HG03108 (cell line): ENCODE measurements around the gene CDHR2.
"Not testable (repeated sequence)": the region's sequence is repeated elsewhere in the genome, so short reads cannot be mapped to it uniquely, and the experiment has no call there.

ENCODE experiments used
- ATAC-seq: cut with Tn5 transposase; IDR thresholded peaks from one replicate; pipeline ENCODE4 v1.9.1; 2021; ENCODE audit warnings: moderate library complexity; ENCODE audit not compliant: unreplicated experiment

The CDHR2 gene

DNA sequence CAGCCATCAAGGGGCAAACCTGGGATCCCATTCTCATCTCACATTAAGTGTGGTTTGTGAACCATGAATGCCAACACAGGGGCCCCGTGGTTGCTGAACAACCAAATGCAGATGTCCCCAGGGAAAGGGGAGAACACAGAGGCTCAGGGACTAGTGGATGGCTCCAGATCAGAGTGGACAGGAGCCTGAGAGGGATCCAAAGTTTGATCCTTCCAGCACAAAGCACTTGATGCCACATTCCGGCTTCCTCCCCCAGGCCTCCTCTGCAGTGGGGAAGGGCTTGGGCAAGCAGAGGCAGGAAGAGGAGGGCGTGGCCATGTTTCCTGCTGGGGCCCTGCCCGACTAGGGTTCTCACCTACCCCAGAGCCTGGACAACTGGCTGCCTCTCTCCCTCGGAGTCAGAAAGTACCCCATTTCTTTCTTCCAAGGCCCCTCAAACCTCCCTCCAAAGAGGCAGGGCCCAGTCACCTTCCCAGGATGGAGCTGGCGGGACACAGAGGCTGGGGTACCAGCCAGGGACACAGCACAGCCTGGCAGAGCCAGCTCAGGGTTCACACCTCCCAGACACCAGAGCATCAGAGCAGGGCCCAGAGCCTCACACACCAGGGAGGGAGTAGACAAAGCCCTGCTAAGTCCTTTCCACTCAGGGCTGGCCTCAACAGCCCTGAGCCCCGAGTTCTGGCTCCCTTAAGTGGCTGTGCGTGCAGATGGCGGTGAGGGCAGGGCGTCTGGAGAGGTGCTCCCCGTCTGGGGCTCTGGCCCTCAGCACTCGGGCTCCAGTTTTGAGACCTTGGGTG is 7.6 kb upstream of the CDHR2 start:
- ATAC-seq, result no peak

DNA sequence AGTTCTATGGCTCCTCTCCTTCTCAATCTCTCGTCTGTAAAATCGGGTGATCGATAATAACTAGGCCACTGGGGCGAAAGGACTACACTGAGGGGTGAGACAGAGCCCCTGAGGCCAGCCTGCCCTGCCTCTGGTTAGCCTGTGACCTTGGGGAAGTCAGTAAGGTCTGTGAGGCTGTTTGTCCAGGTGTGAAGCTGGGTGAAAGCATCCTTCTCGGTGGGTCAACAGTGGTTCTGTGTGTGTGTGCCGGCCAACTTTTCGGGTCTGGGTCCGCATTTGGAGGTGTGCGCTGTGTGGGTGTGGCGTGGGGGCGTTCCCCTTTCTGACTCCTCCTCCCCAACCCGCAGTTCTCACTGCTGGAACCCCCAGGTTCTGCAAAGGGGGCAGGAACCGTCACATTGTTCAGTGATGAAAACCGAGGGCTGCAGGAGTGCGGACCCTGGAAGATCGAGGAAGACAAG is 7.0 kb upstream of the CDHR2 start:
- ATAC-seq, result no peak

DNA sequence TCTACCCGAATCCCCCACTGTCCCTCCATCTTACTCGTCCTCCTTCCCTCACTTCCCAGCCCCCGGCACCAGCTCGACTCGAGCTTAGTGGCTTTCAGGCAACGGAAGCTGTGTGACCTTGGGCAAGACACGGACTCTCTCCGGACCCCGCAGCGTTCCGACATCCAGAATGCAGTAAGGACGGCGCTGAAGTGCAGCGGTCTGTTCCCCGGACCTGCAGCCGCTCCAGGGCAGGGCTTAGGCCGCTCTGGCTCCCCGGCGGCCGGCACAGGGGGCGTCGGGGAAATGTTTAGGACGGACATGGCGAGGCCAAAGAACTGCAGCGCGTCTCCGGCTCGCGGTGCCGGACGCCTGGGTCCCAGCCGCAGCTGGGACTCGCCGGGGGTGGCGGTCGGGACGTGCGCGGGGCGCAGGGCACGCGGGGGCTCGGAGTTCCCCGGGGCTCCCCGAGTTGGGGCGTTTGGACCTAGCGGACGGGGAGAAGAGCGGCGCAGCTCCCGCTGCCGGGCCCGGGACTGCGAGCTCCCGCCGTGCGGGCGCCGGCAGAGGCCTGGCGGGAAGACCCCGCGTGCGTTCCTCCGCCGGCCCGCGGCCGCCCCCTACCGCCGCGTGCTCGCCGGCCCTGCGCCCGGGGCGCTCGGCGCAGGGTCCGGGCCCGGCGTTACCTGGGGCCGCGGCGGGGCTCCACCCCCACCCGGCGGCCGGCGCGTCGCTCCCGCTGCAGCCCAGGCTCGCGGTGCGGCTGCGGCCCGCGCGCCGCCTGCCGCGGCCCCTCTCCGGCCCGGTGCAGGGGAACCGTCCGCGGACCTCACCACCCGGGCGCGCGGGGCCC is 6.3 kb upstream of the CDHR2 start:
- ATAC-seq, result peak; percentile 41

- peak; percentile 57 for ATAC-seq
These were observed 5.5 kb upstream of the CDHR2 start for GRCh38 chr5:176543428-176544182.

- no peak for ATAC-seq
These were observed 3.8 kb upstream of the CDHR2 start for GRCh38 chr5:176545388-176545736.

- no peak for ATAC-seq
These were observed 3.2 kb upstream of the CDHR2 start for GRCh38 chr5:176545737-176546509.

DNA sequence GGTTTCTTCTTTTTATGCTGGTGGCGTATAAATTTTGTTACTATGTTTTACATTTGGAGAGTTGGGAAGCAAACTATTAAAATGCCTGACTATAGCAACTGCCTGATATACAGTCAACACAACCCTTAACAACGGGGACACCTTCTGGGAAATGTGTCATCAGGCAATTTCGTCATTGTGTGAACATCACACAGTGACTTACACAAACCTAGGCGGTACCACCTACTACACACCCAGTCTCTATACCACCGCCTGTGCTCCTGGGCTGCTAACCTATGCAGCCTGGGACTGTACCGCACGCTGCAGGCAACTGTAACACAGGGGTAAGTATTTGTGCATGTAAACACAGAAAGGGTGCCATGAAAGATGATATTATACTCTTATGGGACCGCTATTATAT is 1.3 kb upstream of the CDHR2 start:
- ATAC-seq, result no peak

DNA sequence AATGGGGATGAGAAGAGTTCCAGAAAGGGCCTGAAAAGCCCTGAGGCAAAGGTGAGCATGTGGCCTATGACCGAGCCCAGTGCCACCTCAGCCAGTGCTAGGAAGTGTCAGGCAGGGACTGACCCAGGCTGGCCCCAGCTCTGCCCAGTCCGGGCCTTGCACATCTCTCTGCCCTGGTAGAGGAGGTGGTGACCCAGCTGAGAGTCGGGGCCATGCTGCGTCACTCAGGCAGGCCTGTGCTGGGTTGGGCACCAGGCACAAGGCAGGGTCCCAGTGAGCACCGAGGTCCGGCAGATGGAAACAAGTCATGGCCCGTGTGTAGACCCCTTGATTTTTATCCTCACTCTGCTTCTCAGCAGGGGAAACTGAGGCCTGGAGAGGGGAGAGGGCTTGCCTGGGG is 729 bp downstream of the CDHR2 start:
- no peak for ATAC-seq

DNA sequence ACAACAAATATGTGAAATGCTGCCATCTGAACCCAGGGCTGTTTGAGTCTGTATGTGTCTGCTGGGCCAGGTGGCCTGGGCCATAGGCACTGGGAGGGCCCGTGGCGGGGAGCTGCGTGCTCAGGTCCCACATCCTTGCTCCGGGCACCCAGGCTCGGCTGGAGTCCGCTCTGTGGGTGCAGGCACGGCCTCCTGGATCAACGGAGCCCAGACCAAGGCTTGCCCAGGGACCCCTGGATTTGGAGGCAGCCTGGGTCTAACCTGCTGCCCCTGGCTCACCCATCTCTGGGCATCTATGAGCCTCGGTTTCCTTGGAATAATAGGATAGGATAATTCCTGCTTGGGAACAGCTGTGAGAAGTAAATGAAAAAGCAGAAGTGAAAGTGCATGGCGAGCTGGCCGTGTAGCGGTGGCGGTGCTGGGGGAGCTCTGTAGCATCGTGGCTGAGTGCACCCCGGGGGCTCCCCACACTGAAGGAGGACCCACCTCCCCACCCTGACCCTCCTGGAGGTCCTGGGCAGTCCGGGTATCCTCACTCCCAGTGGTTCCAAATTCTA is 1.2 kb downstream of the CDHR2 start:
- no peak for ATAC-seq

- ATAC-seq, result not testable (repeated sequence)
These were observed 1.8 kb downstream of the CDHR2 start for GRCh38 chr5:176550937-176551336.

DNA sequence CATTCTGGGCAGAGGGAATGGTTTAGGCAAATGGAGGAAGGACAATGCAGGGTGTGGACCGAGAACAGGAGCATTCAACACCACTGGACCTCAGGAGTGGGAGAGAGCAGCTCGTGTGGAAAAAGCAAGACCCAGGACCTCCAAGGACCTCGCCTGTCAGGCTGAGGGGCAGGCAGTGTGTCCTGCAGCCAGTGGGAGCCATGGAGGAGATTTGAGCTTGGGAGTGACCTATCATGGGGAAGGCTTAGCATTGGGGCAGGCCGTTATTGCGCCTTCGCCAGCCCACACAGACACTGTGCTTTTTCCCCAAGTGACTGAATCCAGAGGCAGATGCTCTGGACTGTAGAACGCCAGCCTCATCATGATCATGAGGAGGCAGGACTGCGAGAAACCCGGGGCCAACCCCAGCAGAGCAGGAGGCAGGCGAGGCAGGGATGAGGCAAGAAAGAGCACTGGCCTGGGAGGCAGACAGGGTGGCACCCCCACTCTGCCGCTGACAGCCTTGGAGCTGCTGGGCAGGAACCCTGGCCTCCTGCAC is 3.3 kb downstream of the CDHR2 start:
- no peak for ATAC-seq

DNA sequence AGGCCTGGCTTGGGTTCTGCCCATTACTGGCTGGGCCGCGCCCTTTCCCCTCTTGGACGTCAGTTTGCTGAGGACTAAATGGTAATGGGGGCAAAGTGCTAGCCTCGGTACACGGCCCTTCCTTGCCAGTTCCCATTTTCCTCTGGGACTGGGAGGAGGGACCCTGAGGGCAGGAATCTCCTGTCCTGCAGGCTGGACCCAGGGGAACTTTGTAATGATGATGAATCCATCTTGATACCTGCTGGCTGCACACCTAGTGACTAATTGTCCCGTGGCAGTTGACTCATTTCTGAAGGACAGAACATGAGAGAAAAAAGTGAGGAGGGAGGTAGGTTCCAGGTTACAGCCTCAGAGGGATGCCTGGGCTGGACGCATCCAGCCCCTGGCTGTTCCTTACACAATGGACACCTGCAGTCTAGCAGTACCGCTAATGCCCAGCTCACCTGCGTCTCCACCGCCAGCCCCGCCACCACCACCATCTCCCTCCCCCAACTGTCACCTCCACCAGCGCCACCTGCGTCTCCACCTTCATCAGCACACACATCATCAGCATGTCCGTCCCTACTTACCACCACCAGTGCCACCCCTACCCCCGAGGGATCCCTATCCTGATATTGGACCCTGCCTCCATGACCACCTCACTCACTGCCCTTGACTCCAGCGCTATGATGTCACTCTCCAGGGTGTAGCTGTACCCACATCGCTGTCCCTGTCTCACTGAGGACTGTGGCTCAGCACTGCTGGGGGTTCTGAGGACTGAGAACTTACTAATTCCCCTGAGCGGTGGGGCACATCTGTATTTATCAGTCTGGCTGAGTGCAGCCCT is 4.3 kb downstream of the CDHR2 start:
- no peak for ATAC-seq

DNA sequence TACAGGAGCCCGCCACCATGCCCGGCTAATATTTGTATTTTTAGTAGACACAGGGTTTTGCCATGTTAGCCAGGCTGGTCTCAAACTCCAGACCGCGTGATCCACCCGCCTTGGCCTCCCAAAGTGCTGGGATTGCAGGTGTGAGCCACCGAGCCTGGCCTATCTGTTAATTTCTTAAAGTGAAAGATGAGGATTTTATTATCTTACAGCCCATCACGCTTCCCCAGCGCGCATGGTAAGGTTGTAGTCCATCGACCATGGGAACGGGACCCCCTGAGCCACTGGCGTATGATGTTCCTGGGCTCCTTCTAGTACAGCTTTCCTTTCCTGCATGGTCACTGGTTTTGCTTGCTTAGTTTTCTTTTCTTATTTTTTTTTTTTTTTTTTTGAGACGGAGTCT is 8.7 kb downstream of the CDHR2 start:
- no peak for ATAC-seq

- ATAC-seq, result no peak
These were observed 10.5 kb downstream of the CDHR2 start for GRCh38 chr5:176559683-176560082.

GRCh38 chr5:176560364-176560763 is 11.2 kb downstream of the CDHR2 start:
- ATAC-seq, result no peak

DNA sequence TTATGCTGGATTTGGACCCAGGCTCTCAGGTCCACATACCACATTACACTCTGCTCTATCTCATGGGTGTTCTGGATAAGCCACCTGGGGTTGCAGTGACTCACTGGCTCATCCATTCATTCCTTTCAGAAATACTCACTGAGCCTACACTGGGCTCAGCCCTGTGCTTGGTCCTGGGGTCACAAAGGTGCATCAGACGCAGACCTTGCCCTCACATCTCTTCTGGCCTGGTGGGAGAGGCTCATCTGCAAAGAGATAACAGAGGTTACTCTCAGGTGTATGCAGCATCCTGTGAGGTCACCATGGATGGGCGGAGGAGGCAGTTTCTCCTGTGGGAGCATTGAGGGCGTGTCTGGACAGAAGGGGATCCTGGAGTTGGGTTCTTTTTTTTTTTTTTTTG is 12.1 kb downstream of the CDHR2 start:
- no peak for ATAC-seq

DNA sequence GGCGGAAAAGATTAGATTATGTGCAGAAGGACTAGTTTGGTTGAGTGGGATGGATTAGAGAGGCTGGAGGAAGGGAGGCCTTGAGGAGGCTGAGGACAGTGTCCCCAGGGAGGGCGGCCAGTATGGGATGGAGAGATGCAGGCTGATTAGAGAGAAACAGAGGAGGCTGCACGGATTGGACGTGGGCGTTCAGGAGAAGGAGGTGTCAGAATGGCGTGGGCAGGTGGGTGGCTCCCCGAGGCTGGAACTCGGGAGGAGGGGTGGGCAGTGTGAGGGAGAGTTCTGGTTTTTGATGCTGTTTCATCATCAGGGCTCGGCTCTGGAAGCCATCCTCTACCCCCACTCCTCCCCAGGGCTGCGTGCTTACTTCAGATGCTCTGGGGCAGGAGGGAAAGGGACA is 13.0 kb downstream of the CDHR2 start:
- ATAC-seq, result no peak

DNA sequence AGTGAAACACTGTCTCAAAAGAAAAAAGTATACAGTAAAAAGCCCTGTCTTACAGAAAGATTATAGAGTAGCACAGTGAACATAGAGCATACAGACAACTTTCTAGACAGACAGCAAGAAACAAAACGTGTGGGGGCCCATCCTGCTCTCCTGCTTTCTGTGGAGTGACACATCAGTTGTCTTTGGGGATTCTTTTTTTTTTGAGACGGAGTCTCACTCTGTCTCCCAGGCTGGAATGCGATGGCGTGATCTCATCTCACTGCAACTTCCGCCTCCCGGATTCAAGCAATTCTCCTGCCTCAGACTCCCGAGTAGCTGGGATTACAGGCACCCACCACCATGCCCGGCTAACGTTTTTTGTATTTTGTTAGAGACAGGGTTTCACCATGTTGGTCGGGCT is 14.9 kb downstream of the CDHR2 start:
- no peak for ATAC-seq

DNA sequence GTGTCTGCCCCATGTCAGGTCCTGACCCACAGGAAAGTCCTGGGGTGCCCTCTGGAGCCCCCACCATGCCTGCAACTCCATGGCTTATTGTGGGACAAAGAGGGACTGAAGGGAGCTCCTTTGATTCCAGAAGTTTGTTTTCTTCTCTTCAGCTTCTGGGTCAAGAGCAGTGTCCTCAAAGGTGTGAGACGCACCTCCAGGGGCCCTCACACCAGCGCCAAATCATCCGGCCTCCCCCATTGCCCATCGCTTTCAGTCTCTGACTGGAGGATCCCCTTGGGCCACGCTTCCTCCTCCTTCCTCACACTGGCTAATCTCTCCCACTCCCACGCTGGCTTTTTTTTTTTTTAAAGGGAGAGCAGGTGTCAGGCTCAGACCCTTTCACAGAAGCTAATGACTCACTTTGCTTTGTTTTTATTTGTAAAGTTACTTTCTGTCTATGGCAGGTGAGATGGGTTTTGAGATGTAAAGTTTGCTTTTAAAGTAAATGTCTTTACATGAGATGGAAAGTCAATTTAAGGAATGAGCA is 16.7 kb downstream of the CDHR2 start:
- ATAC-seq, result no peak
